ENCODE measurements around the gene DMPK. TPM values are rescaled to one million over a fixed set of nuclear protein-coding genes. Genes with fewer than 3 reads are reported as not detected.

The DMPK gene
- total RNA-seq, 2 donors from 2014 or later, result 18.1 to 24.6 TPM

DNA sequence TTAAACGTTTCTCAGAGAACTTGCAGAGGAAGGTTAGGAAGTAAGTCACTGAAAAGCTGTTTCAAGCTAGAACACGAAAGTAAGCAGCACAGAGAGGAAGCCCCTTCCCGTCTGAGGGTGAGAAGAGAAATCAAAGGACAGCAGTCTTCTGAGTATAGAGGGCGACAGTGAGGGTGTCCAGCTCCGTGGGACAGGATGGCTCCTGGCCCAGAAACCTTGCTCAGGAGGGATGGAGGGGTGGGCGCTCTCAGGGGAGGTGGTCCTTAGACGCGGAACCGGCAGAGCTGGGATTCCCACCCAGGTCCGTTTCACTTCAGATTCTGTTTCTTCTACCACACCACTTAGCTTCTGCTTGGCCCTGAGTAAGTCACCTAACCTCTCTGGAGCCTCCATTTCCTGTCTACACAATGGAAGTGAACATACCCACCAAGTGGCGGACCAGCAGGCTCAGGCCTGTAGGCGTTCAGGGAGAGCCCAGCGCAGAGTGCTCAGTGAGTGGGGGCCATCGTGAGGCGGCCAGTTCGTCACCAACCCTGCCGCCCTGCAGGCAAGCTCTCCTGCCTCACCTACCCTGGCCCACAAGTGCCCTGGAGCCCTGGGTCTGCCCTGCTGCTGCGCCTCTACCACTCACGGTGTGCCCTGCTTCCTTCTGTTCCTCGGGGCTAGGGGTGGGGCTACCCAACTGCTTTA, 38.3 kb upstream of the DMPK start:
- Mint-ChIP-seq H3K36me3 (ENCODE audit: low read depth) (peaks cover 47% of the 10 kb centered on the region), H3K4me1 (no peaks in the 10 kb centered on the region), H3K27ac (no peak overlapping the region), H3K9me3 (no peaks in the 10 kb centered on the region), H3K27me3 (no peaks in the 10 kb centered on the region), H3K4me3 (no peak overlapping the region)
- no peak for ATAC-seq (replicated peaks)

DNA sequence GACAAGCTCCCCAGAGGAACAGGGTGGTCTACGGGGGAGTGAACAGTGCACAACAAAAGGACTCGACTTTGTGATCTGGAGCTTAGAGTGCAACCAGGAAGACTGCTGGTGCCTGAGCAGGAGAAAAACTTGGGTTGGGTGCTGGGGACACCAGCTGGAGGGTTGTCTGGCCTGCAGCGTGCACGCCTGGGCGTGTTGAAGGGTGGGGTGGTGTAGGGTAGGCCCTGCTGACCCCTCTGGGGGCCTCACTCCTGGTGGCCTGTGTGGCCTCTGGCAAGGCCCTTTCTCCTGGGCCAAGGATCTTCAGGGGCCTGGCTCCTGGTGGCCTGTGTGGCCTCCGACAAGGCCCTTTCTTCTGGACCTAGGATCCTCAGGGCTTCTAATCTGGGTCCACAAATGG, 37.5 kb upstream of the DMPK start:
- H3K9me3 Mint-ChIP-seq, result no peaks in the 10 kb centered on the region
- ATAC-seq (replicated peaks), result no peak
- no peaks in the 10 kb centered on the region for H3K4me1 Mint-ChIP-seq
- H3K27me3 Mint-ChIP-seq, result no peaks in the 10 kb centered on the region
- peak overlapping the region; percentile 56 for H3K27ac Mint-ChIP-seq
- H3K36me3 Mint-ChIP-seq (ENCODE audit: low read depth), result peaks cover 44% of the 10 kb centered on the region
- no peak overlapping the region for H3K4me3 Mint-ChIP-seq

DNA sequence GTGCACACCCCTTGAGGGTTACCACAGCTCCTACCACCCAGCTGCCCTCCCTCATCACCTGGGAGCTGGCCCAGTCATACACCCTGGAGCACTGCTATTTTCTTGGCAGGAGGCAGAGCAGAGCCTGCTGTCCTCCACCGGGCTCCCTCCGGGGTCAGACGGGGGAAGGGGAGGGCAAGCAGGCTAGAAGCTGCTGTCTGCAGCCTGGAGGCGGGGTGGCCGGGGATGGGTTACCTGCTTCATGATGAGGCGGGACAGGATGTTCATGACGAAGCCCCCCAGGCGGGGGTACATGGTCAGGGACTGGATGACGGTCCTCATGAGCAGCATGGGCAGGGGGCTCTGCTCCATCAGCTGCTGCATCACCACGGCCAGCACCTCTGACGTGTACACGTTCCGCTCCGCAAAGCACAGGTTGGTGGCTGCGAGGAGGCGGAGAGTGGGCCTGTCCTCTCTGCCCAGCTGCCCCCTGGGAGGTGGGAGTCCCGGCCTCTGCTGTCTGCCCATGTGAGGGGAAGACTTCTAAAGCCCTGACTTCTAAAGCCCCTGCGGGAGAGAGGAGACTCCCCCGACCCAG, 35.5 kb upstream of the DMPK start:
- ATAC-seq (replicated peaks), result peak; percentile 8
- H3K27ac Mint-ChIP-seq, result no peak overlapping the region
- no peaks in the 10 kb centered on the region for H3K27me3 Mint-ChIP-seq
- H3K36me3 Mint-ChIP-seq (ENCODE audit: low read depth), result peaks cover 27% of the 10 kb centered on the region
- no peaks in the 10 kb centered on the region for H3K4me1 Mint-ChIP-seq
- H3K4me3 Mint-ChIP-seq, result no peak overlapping the region
- H3K9me3 Mint-ChIP-seq, result no peaks in the 10 kb centered on the region

DNA sequence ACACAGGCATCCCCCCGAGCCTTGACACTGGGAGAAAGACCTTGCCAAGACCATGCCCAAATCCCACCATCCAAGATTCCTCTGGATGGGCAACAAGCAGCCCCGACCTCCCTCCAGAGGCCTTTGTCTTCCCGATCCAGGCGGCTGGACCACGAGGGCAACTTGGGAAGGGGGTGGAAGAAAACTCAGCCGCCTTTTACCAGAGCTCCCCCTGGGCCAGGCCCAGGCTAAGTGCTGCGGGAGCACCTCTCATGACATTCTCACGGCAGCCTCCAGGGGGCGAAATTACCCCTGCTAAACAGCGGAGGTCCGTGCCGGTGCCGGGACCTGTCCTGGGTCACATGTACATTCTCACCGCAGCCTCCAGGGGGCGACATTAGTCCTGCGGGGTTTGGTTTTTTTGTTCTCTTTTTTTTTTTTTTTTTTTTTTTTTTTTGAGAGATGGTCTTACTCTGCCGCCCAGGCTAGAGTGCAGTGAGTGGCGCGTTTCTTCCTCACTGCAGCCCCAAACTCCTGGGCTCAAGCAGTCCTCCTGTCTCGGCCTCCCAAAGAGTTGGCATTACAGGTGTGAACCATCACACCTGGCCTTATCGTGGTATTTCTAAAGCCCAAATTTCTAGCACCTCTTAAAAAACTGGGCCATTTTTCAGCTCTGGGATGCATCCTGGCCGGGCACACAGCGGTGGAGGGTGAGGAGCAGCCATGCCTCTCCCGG, 34.9 kb upstream of the DMPK start:
- no peaks in the 10 kb centered on the region for H3K4me1 Mint-ChIP-seq
- peaks cover 25% of the 10 kb centered on the region for H3K36me3 Mint-ChIP-seq (ENCODE audit: low read depth)
- no peaks in the 10 kb centered on the region for H3K27me3 Mint-ChIP-seq
- H3K27ac Mint-ChIP-seq, result peak overlapping the region; percentile 33
- H3K4me3 Mint-ChIP-seq, result no peak overlapping the region
- ATAC-seq (replicated peaks), result peak; percentile 97
- no peaks in the 10 kb centered on the region for H3K9me3 Mint-ChIP-seq

DNA sequence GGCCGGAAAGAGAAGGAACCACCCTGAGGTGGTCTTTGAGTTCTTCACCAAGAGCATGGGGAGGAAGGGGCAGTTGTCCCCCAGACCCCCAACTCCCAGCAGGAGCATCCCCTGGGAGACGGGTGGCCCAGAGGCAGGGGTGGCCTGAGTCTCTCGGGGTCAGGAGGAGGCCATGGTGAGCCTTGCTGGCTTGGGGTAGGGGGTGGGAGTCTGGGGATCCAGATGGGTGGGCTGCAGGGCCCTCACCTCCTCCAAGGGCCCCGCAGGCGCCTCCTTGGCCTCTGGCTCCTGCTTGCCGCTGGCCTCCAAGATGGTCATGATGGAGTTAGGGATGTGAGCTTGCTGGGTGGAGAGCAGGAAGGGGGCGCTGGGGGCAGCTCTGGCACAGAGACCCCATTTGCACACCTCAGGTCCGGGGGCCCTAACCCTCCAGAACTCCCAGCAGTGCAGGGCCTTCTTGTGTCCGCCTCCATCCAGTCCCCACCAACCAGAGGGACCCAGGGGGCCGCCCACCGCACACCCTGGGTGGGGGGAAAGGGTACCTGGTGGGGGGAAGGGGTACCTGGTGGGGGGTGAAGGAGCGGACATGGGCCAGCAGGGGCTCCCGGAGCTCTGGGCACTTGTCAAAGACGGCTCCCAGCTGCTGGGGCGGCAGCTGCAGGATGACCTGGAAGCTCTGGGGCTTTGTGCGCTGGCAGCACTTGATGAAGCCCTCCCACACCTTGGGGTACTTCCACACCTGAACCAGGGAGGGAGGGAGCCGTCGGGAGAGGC, 34.1 kb upstream of the DMPK start:
- Mint-ChIP-seq H3K36me3 (ENCODE audit: low read depth) (peaks cover 22% of the 10 kb centered on the region), H3K27ac (no peak overlapping the region), H3K27me3 (no peaks in the 10 kb centered on the region), H3K9me3 (no peaks in the 10 kb centered on the region), H3K4me1 (no peaks in the 10 kb centered on the region), H3K4me3 (no peak overlapping the region)
- no peak for ATAC-seq (replicated peaks)

DNA sequence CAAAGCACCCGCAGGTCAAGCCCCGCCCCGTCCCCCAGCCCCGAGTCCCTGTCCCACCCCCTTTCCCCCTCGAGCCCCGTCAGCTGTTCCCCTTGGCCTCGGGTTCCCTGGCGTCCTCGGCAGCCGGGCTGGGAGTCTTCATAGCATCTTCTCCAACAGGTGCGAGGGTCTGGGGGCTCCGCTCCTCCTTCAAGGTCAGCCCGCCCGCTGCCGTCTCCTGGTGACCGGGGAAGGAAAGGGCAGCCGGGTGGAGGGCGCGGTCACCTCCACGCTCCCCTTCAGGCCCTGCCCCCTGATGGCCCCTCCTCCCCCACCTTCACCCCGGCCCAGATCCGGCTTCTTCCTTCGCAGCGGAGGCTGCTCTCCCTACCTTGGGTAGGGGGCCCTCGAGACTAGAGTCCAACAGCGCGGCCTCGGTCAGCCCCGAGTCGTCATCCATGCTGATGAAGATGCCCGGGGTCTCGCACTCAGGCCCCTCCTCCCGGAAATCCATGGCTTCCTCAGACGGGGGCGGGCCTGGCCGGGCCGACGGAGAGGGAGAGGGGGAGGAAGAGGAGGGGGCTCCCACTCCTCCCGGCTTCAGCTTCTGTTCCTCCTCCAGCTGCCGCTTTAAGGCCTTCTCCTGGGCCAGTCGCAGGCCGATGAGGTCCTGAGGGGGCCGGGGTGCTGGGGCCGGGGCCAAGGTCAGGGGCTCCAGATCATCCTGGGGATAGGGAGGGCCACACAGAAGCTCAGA, 33.4 kb upstream of the DMPK start:
- Mint-ChIP-seq H3K36me3 (ENCODE audit: low read depth) (peaks cover 18% of the 10 kb centered on the region), H3K4me3 (no peak overlapping the region), H3K9me3 (no peaks in the 10 kb centered on the region), H3K27ac (no peak overlapping the region), H3K4me1 (no peaks in the 10 kb centered on the region), H3K27me3 (no peaks in the 10 kb centered on the region)
- ATAC-seq (replicated peaks), result no peak

DNA sequence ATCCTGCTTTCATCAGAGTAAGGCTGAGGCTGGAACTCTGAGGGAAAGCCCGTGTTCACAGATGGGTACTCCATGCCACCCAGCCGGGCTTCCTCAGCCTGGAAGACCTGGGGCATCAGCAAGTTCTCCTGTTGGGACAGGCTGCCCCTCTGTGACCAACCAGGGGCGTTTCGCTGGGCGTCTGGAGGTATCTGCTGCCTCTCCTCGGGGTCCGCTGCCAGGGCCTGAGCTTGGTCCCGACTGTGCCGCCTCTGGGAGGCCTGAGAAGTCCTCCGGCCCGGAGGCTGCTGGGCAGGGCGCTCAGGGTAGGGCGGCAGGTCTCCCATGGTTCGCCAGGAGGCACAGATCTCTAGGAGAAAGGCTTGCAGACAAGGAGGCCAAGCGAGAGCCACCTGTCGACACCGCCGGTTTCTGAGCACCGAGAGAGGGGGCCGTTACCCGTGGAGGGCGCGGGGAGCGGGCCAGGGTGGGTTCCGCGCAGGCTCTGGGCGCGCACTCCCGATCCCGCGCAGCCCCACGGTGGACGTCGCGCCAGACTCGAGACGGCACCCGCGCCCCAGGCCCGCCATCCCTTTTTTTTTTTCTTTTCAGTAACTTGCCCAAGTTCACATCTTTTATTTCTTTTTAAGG, 32.7 kb upstream of the DMPK start, which contains the start of gene RSPH6A:
Gene RSPH6A (minus strand): TSS at position 458 of the 630 bp plus-strand sequence. CDS start 132 bp downstream, at position 326.
- no peak within 1 kb of the TSS for H3K4me3 Mint-ChIP-seq
- H3K9me3 Mint-ChIP-seq, result no peaks in the 10 kb centered on the region
- H3K4me1 Mint-ChIP-seq, result no peaks in the 10 kb centered on the region
- no peak for ATAC-seq (replicated peaks)
- H3K27ac Mint-ChIP-seq, result no peak within 1 kb of the TSS
- H3K36me3 Mint-ChIP-seq (ENCODE audit: low read depth), result peaks cover 18% of the 10 kb centered on the region
- H3K27me3 Mint-ChIP-seq, result no peaks in the 10 kb centered on the region

DNA sequence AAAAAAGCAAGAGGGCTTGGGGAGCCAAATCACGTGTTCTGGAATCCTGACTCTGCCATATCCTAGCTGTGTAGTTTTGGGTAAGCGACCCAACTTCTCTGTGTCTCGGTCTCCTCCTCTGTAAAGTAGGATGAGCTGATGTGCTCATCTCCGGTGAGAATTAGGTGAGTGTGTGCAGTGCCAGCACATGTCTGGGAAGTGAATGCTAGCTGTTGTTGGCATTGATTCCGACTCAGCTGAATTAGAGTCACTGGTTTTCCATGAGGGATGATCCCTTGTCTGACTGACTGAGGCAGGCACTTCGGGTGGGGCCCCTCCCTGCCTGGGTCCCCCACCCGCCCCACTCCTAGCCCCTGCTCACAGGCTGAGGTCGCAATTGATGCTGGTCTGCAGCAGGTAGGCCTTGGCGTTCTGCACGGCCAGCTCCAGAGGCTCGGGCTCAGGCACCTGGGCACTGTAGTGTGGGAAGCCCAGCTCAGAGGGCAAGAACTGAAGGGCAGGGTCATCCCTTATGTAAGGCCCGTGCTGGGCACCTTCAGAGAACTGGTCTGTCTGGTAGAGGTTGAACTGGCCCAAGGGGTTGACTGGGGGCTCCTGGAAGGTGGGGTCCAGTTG, 32.0 kb upstream of the DMPK start:
- ATAC-seq (replicated peaks), result no peak
- Mint-ChIP-seq H3K4me1 (peaks cover 3% of the 10 kb centered on the region), H3K4me3 (no peak overlapping the region), H3K27ac (no peak overlapping the region), H3K27me3 (no peaks in the 10 kb centered on the region), H3K9me3 (no peaks in the 10 kb centered on the region), H3K36me3 (ENCODE audit: low read depth) (peaks cover 14% of the 10 kb centered on the region)

DNA sequence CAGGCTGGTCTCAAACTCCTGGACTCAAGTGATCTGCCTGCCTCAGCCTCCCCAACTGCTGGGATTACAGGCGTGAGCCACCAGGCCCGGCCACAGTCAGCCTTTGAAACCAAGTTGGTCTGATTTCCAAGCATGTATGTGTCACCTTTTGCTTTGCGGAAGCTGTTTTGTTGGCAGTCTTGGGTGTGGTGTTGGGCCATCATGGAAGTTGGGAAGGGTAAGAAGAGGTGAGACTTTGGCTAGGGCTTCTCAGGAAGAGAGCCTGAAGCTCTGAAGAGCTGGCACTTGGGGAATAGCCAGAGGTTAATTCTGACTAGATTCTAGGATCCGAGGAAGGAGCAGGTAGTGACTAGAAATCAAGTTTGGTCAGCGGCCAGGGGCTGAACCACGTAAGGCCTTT, 30.0 kb upstream of the DMPK start:
- Mint-ChIP-seq H3K4me3 (no peak overlapping the region), H3K4me1 (peaks cover 3% of the 10 kb centered on the region), H3K27ac (no peak overlapping the region), H3K9me3 (no peaks in the 10 kb centered on the region), H3K36me3 (ENCODE audit: low read depth) (peaks cover 10% of the 10 kb centered on the region), H3K27me3 (no peaks in the 10 kb centered on the region)
- no peak for ATAC-seq (replicated peaks)

DNA sequence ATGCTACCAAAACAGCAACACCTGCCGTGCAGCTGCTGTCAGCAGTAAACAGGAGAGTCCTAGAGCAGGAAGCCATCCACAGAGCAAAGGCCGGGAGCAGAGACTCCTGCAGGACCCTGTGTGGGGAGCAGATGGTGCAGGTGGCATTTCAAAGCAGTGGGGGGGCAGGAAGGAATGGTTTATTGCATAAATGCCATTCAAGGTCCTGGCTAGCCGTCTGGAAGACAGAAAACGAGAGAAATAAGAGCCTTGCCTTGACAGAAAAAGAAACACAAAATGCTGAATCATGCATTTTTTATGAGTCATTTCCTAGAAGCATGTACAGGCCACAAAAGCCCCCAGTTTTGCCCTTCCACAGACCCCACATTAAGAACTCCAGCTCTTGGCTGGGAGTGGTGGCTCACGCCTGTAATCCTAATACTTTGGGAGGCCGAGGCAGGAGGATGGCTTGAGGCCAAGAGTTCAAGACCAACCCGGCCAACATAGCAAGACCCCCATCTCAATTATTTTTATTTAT, 27.4 kb upstream of the DMPK start:
- Mint-ChIP-seq H3K27me3 (no peaks in the 10 kb centered on the region), H3K9me3 (no peaks in the 10 kb centered on the region), H3K27ac (no peak overlapping the region), H3K36me3 (ENCODE audit: low read depth) (no peaks in the 10 kb centered on the region), H3K4me1 (peaks cover 3% of the 10 kb centered on the region), H3K4me3 (no peak overlapping the region)
- no peak for ATAC-seq (replicated peaks)

DNA sequence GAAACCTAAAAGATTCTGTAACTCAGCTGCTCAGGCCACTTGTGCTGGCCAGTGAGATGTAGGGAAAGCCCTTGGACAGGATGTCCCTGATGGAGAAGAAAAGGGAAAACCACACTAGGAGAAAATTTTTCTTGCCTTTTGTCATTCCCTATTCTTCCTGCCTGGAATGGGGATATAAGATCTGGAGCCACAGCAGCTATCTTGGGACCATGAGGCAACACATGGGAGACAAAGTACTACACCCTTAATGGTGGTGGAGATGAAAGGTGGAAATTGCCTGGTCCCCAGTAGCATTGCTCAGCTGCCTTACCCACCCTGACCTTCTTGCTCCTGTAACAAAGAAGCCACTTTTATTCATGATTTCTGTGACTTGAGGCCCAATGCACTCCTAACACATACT, 23.4 kb upstream of the DMPK start:
- no peak for ATAC-seq (replicated peaks)
- Mint-ChIP-seq H3K36me3 (ENCODE audit: low read depth) (no peaks in the 10 kb centered on the region), H3K27ac (no peak overlapping the region), H3K9me3 (no peaks in the 10 kb centered on the region), H3K27me3 (peaks cover 6% of the 10 kb centered on the region), H3K4me3 (no peak overlapping the region), H3K4me1 (peaks cover 3% of the 10 kb centered on the region)

DNA sequence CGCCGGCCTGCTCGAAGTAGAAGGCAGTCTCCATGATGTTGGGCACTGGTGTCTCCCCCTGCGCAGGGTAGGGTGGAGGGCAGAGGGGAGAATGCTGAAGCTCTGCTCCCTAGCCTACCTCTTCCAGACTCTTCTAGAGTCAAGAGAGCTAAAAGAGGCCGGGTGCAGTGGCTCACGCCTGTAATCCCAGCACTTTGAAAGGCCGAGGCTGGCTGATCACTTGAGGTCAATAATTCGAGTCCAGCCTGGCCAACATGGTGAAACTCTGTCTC, 22.6 kb upstream of the DMPK start:
- Mint-ChIP-seq H3K9me3 (no peaks in the 10 kb centered on the region), H3K4me3 (no peak overlapping the region), H3K36me3 (ENCODE audit: low read depth) (no peaks in the 10 kb centered on the region), H3K4me1 (peaks cover 3% of the 10 kb centered on the region), H3K27ac (no peak overlapping the region), H3K27me3 (peaks cover 6% of the 10 kb centered on the region)
- ATAC-seq (replicated peaks), result no peak

DNA sequence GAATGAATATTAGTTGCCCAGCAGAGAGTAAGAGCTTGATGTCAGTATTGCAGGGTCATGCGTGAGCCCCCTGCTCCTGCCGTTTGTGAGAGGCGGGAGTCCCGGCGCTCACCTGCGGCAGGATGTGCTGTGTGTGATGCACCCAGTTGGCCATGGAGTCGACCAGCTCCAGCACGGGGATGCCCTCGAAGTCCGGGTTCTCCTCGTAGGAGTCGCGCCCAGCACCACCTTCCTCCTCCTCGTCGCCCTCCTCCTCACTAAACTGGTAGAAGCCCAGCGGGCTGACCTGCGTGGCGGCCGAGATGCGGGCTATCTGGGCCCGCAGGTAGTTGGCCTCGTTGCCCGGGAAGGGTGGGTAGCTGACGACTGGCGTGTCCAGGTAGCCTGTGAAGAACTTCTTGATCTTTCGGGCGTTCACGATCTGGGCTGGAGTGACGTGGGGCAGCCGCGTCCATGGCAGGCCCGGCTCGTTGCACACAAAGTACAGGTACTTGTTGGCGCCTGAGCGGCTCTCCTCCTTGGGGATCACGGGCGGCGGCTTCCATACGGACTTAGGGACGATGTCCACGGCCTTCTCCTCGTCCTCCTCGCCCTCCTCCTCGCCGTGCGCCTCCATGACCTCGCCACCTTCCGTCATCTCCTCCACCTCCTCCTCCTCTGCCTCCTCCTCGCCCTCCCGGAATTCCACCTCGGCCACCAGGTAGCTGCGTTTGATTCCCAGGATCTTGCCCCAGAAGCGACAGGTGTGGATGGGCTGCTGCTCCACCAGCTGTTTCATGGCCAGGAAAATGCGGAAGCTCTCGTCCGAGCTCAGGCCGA, 22.1 kb upstream of the DMPK start:
- no peaks in the 10 kb centered on the region for H3K36me3 Mint-ChIP-seq (ENCODE audit: low read depth)

More for the DNA sequence above, 22.1 kb upstream of the DMPK start:
- no peak for ATAC-seq (replicated peaks)
- Mint-ChIP-seq H3K27ac (no peak overlapping the region), H3K27me3 (peaks cover 6% of the 10 kb centered on the region), H3K4me1 (no peaks in the 10 kb centered on the region), H3K4me3 (no peak overlapping the region), H3K9me3 (no peaks in the 10 kb centered on the region)
